Naive thymus-derived CD4-positive, alpha-beta T cell (primary cell): ENCODE results near the gene ANKRD10. TPM values are rescaled to one million over a fixed set of nuclear protein-coding genes. Genes with fewer than 3 reads are reported as not detected.

Experiments
- ATAC-seq: fragments of 150-1000 bp; cut with Tn5 transposase; 2 replicates; pipeline ENCODE4 v1.10.0; 2021; ENCODE audit warnings: mild to moderate bottlenecking, moderate library complexity
- CTCF ChIA-PET: fragments of 350-600 bp; sonication (Branson Sonifier 250); formaldehyde crosslinking; loops from one replicate; lab custom pipeline; 2021; ENCODE audit warnings: antibody characterized with exemption; lab: Charles Lee
- POLR2A ChIA-PET: fragments of 350-600 bp; sonication (Branson Sonifier 250); formaldehyde crosslinking; loops from one replicate; lab custom pipeline; 2021; ENCODE audit warnings: antibody characterized with exemption, inconsistent platforms; lab: Charles Lee
- DNase-seq, 9 donors: peaks; one replicate each; pipeline versions ENCODE4 v3.0.0 to v3.0.0-alpha.2; 2020 to 2022; ENCODE audit warnings: mixed read lengths in 1 of 9
- H3K27ac ChIP-seq: one replicate; pipeline ENCODE4 v1.7.0; 2013; ENCODE audit warnings: mild to moderate bottlenecking, low read depth, low read length, moderate library complexity
- H3K27me3 ChIP-seq, 2 donors: one replicate each; pipeline ENCODE4 v1.7.0; 2013; ENCODE audit warnings: low read length in 2 of 2, mild to moderate bottlenecking in 2 of 2, moderate library complexity in 2 of 2; ENCODE audit not compliant: control insufficient read depth in 2 of 2, insufficient read depth in 2 of 2
- H3K36me3 ChIP-seq, 3 experiments: 1 replicate in 2 of 3; 2 replicates in 1 of 3; pipeline ENCODE4 v1.7.0; 2013; ENCODE audit warnings: low read length in 3 of 3, mild to moderate bottlenecking in 3 of 3, moderate library complexity in 1 of 3; ENCODE audit not compliant: insufficient read depth in 3 of 3, control insufficient read depth in 2 of 3
- H3K4me1 ChIP-seq, 2 donors: one replicate each; pipeline ENCODE4 v1.7.0; 2013; ENCODE audit warnings: low read length in 2 of 2, mild to moderate bottlenecking in 2 of 2, moderate library complexity in 1 of 2; ENCODE audit not compliant: control insufficient read depth in 2 of 2, insufficient read depth in 2 of 2
- H3K4me3 ChIP-seq: 2 replicates; pipeline ENCODE4 v1.7.0; 2013; ENCODE audit warnings: mild to moderate bottlenecking, low read length
- H3K9me3 ChIP-seq, 3 experiments: 1 replicate in 2 of 3; 2 replicates in 1 of 3; pipeline ENCODE4 v1.7.0; 2013; ENCODE audit warnings: low read length in 3 of 3; ENCODE audit not compliant: control insufficient read depth in 2 of 3
- H3K27ac Mint-ChIP-seq, 9 donors: one replicate each; pipeline ENCODE4 v1.8.0; 2020 to 2022; ENCODE audit warnings: mixed read lengths in 9 of 9, mild to moderate bottlenecking in 8 of 9, moderate library complexity in 5 of 9, inconsistent platforms in 2 of 9
- H3K27me3 Mint-ChIP-seq, 5 donors: one replicate each; pipeline ENCODE4 v1.8.0; 2021 to 2022; ENCODE audit warnings: mixed read lengths in 5 of 5, mild to moderate bottlenecking in 1 of 5
- H3K36me3 Mint-ChIP-seq, 5 donors: one replicate each; pipeline ENCODE4 v1.8.0; 2020 to 2022; ENCODE audit warnings: mixed read lengths in 5 of 5, mild to moderate bottlenecking in 3 of 5, inconsistent platforms in 1 of 5
- H3K4me1 Mint-ChIP-seq, 7 donors: one replicate each; pipeline ENCODE4 v1.8.0; 2020 to 2022; ENCODE audit warnings: mixed read lengths in 7 of 7, mild to moderate bottlenecking in 3 of 7, inconsistent platforms in 1 of 7
- H3K4me3 Mint-ChIP-seq, 10 donors: one replicate each; pipeline ENCODE4 v1.8.0; 2020 to 2022; ENCODE audit warnings: mild to moderate bottlenecking in 10 of 10, mixed read lengths in 10 of 10, moderate library complexity in 6 of 10, inconsistent platforms in 2 of 10
- H3K9me3 Mint-ChIP-seq, 11 donors: one replicate each; pipeline ENCODE4 v1.8.0; 2020 to 2022; ENCODE audit warnings: mixed read lengths in 11 of 11, mild to moderate bottlenecking in 4 of 11, inconsistent platforms in 1 of 11, moderate library complexity in 1 of 11
- intact Hi-C, 2 donors: fragments of 100-400 bp; cut with micrococcal nuclease; formaldehyde crosslinking; loops; one replicate each; pipeline ENCODE4 v1.15.1; 2023
- polyA plus RNA-seq, 2 donors: library from polyadenylated mRNA; unstranded; fragments of 300-500 nt; fragmentation: Illumina TruSeq; gene quantifications; one replicate each; pipeline ENCODE4 v1.2.3, GENCODE V29; 2021
- total RNA-seq, 6 experiments: library from RNA in 5 of 6; stranded (reverse) in 5 of 6; gene quantifications; 1 replicate in 5 of 6; 2 replicates in 1 of 6; pipeline ENCODE4 v1.2.3 and lab custom pipeline; 2021 to 2026

ANKRD10 gene
- total and polyA plus RNA-seq, 7 experiments from 2014 or later, result 53.2 to 155 (median 130) TPM

DNA sequence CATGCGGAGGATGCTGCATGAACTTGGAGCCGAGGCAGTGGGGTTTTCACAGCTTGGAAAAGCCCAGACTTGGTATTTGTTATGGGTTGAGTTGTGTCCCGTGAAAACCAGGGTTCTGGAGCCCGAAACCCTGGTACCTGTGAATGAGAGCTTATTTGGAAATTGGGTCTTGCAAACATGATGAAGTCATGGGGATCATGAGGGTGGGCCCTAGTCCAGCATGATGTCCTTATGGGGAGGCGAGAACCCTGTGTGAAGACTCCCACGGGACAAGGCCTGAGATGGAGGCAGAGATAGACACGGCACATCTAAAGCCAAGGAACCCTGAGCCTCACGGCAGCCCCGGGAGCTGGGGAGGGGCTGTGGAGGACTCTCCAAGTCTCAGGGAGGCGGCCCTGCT, 82.3 kb downstream of the ANKRD10 start:
- intact Hi-C loops, result no loop called here
- Mint-ChIP-seq H3K9me3 (no peaks in the 10 kb centered on the region), H3K4me1 (peaks cover 0 to 2% (median 0%) of the 10 kb centered on the region in 7 donors), H3K27ac (no peak overlapping the region), H3K4me3 (no peak overlapping the region), H3K27me3 (peaks cover 5 to 12% (median 11%) of the 10 kb centered on the region in 5 donors), H3K36me3 (peaks cover 0 to 7% (median 0%) of the 10 kb centered on the region in 5 donors)
- H3K27ac ChIP-seq, result no peak overlapping the region
- ChIA-PET POLR2A (no interaction called here), CTCF (no interaction called here)
- no peaks in the 10 kb centered on the region for H3K9me3 ChIP-seq
- H3K27me3 ChIP-seq, result no peaks in the 10 kb centered on the region
- ATAC-seq, result no peak
- H3K4me1 ChIP-seq, result no peaks in the 10 kb centered on the region
- H3K36me3 ChIP-seq, result no peaks in the 10 kb centered on the region
- DNase-seq, result no peak
- no peak overlapping the region for H3K4me3 ChIP-seq

DNA sequence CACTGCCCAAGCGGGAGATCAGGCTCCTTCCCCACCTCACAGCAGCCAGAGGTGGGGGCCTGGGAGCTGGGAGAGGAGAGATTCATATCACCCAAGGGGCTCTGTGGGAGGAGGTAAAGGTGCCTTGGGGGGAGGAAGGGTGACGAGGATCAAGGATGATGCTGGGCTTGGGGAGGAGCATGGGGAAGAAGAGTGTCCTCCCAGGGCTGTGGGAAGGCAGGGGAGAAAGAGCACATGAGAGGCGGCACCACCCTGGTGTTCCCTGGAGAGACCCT, 82.7 kb downstream of the ANKRD10 start:
- DNase-seq (no peak), ATAC-seq (no peak)
- H3K4me1 ChIP-seq, result no peaks in the 10 kb centered on the region
- Mint-ChIP-seq H3K27ac (no peak overlapping the region), H3K36me3 (peaks cover 0 to 7% (median 0%) of the 10 kb centered on the region in 5 donors), H3K9me3 (no peaks in the 10 kb centered on the region), H3K4me1 (peaks cover 0 to 2% (median 0%) of the 10 kb centered on the region in 7 donors), H3K4me3 (no peak overlapping the region), H3K27me3 (peaks cover 5 to 12% (median 8%) of the 10 kb centered on the region in 5 donors)
- H3K9me3 ChIP-seq, result no peaks in the 10 kb centered on the region
- CTCF ChIA-PET, result no interaction called here
- H3K36me3 ChIP-seq, result no peaks in the 10 kb centered on the region
- H3K4me3 ChIP-seq, result no peak overlapping the region
- no peak overlapping the region for H3K27ac ChIP-seq
- POLR2A ChIA-PET, result no interaction called here
- intact Hi-C loops, result no loop called here
- H3K27me3 ChIP-seq, result no peaks in the 10 kb centered on the region

- Mint-ChIP-seq H3K9me3 (no peaks in the 10 kb centered on the region), H3K27ac (peak overlapping the region in 1 of 9 donors; percentile 33), H3K36me3 (peaks cover 0 to 7% (median 0%) of the 10 kb centered on the region in 5 donors), H3K4me3 (no peak overlapping the region), H3K4me1 (peaks cover 0 to 2% (median 0%) of the 10 kb centered on the region in 7 donors), H3K27me3 (peaks cover 4 to 12% (median 5%) of the 10 kb centered on the region in 5 donors)
- DNase-seq, result no peak
- Histone ChIP-seq H3K27me3 (no peaks in the 10 kb centered on the region), H3K9me3 (no peaks in the 10 kb centered on the region), H3K4me3 (no peak overlapping the region), H3K36me3 (no peaks in the 10 kb centered on the region), H3K27ac (no peak overlapping the region), H3K4me1 (no peaks in the 10 kb centered on the region)
- intact Hi-C loops, result no loop called here
- peak; percentile 14 for ATAC-seq
- ChIA-PET POLR2A (no interaction called here), CTCF (no interaction called here)
These were observed 83.2 kb downstream of the ANKRD10 start for GRCh38 chr13:110831437-110832204.

GRCh38 chr13:110830800-110831371, 84.0 kb downstream of the ANKRD10 start:
- intact Hi-C loops, result no loop called here
- Histone ChIP-seq H3K4me3 (no peak overlapping the region), H3K9me3 (no peaks in the 10 kb centered on the region), H3K4me1 (no peaks in the 10 kb centered on the region), H3K27ac (no peak overlapping the region), H3K36me3 (no peaks in the 10 kb centered on the region), H3K27me3 (no peaks in the 10 kb centered on the region)
- Mint-ChIP-seq H3K4me1 (no peaks in the 10 kb centered on the region), H3K27ac (no peak overlapping the region), H3K36me3 (peaks cover 0 to 7% (median 0%) of the 10 kb centered on the region in 5 donors), H3K9me3 (no peaks in the 10 kb centered on the region), H3K27me3 (peaks cover 4 to 12% (median 5%) of the 10 kb centered on the region in 5 donors), H3K4me3 (no peak overlapping the region)
- ATAC-seq, result no peak
- ChIA-PET POLR2A (no interaction called here), CTCF (no interaction called here)
- DNase-seq, result no peak

GRCh38 chr13:110830331-110830730, 84.5 kb downstream of the ANKRD10 start:
- Mint-ChIP-seq H3K4me1 (no peaks in the 10 kb centered on the region), H3K27ac (no peak overlapping the region), H3K27me3 (peaks cover 4 to 12% (median 5%) of the 10 kb centered on the region in 5 donors), H3K4me3 (no peak overlapping the region), H3K9me3 (no peaks in the 10 kb centered on the region), H3K36me3 (peaks cover 0 to 7% (median 0%) of the 10 kb centered on the region in 5 donors)
- intact Hi-C loops, result no loop called here
- H3K4me3 ChIP-seq, result no peak overlapping the region
- H3K4me1 ChIP-seq, result no peaks in the 10 kb centered on the region
- H3K27ac ChIP-seq, result no peak overlapping the region
- no peaks in the 10 kb centered on the region for H3K36me3 ChIP-seq
- no peak for DNase-seq
- no peaks in the 10 kb centered on the region for H3K9me3 ChIP-seq
- CTCF ChIA-PET, result no interaction called here
- H3K27me3 ChIP-seq, result no peaks in the 10 kb centered on the region
- POLR2A ChIA-PET, result no interaction called here
- no peak for ATAC-seq

DNA sequence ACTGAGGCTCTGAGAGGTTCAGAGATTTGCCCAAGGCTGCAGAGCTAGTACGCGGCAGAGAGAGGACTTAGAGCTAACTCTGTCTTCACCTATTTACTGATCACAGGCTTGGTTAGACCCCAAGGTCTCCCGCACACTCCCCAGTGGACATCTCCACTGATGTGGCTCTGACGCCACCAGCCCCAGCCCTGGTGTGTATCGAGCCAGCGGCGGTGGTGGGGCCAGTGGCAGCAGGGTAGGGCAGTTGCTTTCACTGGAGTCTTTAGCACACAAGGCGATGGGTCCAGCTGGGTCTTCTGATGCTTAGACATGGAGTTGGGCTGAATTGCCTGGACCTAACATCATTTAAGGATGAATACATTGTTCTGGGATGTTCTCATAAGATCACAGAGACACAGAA, 85.4 kb downstream of the ANKRD10 start:
- no peak overlapping the region for H3K27ac ChIP-seq
- ChIA-PET CTCF (interaction anchor here (0.5 to 1.2 kb wide), 2 partner anchors 10 to 236 kb away, joined by 3 to 5 read pairs; no protein-coding TSS in a partner anchor), POLR2A (no interaction called here)
- peaks cover 0 to 7% (median under 1%) of the 10 kb centered on the region in 5 donors for H3K36me3 Mint-ChIP-seq
- no peaks in the 10 kb centered on the region for H3K36me3 ChIP-seq
- H3K4me1 Mint-ChIP-seq, result no peaks in the 10 kb centered on the region
- DNase-seq, result no peak
- no peak overlapping the region for H3K27ac Mint-ChIP-seq
- peaks cover 1 to 12% (median 5%) of the 10 kb centered on the region in 5 donors for H3K27me3 Mint-ChIP-seq
- no peak overlapping the region for H3K4me3 ChIP-seq
- intact Hi-C loops, result no loop called here
- no peaks in the 10 kb centered on the region for H3K27me3 ChIP-seq
- no peak for ATAC-seq
- no peaks in the 10 kb centered on the region for H3K9me3 ChIP-seq
- H3K9me3 Mint-ChIP-seq, result peaks cover 0 to under 1% (median 0%) of the 10 kb centered on the region in 11 donors
- no peak overlapping the region for H3K4me3 Mint-ChIP-seq
- H3K4me1 ChIP-seq, result no peaks in the 10 kb centered on the region
